GM19324 (cell line): ENCODE data around the gene BRD3OS.

Source experiments
- ATAC-seq: cut with Tn5 transposase; IDR thresholded peaks from one replicate; pipeline ENCODE4 v1.9.1; 2021; ENCODE audit warnings: mild to moderate bottlenecking, moderate library complexity; ENCODE audit not compliant: unreplicated experiment, low FRiP score

The BRD3OS gene

DNA sequence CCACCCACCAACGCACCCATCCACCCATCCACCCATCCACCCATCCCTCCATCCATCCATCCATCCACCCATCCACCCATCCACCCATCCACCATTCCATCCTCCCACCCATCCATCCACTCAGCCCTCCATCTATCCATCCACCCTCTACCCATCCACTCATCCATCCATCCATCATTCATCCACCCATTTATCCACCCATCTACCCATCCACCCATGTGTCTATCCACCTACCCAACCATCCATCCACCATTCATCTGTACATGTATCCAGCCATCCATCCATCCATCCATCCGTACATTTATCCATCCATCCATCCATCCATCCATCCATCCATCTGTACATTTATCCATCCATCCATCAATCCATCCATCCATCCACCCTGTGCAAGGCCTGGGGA lies 22.0 kb upstream of the BRD3OS start:
- ATAC-seq: no peak

DNA sequence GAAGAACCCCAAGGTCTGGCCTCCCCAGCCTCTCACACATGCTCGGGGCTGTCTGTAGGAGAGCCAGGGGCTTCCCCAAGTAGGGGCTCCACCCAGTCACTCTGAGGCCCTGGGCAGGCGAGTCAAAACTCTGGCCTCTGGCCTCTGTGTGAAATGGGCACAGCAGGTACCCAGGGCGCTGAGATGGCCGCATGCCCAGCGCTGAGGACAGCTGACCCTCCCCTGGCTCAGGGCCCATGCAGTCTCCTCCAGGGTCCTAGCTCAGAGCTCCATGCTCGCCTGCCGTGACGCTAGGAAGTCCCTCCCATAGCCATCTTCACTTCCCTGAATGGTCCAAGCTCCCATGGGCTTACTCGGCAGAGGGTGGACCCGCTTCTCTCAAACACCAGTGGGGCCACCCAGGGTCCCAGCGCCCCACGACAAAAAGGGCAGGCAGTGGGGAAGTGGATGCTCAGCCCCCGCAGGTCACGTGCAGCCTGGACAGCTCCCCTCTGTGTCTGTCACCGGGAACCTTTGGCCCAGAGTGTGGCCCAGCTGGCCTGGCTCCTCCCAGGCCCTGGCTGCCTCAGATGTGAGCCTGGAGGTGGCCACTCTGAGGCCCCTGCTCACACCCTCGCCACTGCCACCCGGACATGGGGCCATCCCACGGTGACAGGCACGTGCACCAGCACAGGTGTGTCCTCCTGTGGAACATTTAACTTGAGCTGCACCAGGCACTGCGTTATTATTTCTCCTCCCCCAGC lies 21.0 kb upstream of the BRD3OS start:
- ATAC-seq: no peak

DNA sequence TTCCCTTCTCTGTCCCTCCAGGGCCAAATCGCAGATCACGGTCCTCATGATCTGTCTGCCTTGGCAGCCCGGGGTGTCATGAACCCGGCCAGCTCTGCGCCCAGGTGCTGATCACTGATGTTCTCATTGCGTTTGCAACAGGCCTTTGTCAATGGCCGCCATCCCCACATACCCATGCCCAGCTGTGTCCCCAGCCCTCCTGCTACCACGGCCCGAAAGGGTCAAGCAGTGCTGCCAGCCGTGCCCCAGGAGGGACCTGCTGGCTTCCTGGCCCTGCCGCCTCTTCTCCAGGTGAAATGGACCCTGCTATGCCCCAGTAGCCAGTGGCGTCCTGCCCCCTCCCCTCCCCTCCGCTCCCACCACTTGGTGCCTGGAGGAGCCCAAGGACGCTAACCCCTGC lies 20.4 kb upstream of the BRD3OS start:
- no peak for ATAC-seq

DNA sequence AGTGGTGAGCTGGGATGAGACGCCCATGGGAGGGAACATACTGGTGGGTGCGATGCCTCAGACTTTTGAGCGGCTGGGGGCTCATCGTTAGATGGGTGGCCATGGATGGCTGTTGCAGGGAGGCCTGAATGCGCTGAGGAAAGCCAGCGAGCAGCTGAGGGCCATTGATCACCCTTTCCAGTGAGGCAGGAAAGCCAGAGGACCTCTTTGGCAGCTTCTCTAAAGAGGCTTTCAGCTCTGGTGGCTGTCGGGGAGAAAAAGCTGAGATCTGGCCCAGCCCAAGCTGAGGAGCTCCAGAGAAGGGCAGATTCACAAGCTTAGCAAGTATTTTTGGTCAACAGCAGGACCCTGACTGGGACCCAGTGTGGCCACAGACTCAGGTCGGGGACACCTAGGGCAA lies 19.9 kb upstream of the BRD3OS start:
- ATAC-seq: no peak

DNA sequence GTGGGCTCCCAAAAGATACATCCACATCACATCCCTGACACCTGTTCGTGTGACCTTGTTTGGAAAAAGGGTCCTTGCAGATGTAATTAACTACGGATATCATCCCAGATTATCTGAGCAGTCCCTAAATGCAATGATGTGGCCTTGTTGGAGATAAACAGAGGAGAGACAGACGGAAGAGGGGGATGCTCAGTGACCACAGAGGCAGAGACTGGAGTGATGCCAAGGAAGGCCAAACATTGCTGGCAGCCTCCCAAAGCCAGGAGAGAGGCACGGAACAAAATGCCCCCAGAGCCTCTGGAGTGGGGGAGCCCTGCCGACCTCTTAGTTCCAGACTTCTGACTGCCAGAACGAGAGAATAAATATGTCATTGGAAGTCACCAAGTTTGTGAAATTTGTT lies 18.1 kb upstream of the BRD3OS start:
- no peak for ATAC-seq

DNA sequence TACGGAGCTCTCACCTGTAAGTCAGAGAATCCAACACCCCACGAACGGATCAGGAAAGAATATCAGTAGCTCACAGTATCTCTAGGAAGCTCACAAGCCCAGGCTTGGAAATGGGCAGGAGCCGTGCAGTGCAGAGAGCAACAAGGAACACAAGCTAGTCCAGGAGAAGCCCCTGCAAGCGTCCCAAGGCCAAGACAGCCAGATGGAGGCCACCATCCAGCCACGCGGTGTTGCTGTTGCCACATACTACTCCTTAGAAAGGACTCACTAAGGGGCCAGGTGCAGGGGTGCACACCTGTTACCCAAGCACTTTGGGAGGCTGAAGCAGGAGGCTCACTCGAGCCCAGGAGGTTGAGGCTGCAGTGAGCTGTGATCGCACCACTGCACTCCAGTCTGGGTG lies 17.7 kb upstream of the BRD3OS start:
- ATAC-seq: no peak

DNA sequence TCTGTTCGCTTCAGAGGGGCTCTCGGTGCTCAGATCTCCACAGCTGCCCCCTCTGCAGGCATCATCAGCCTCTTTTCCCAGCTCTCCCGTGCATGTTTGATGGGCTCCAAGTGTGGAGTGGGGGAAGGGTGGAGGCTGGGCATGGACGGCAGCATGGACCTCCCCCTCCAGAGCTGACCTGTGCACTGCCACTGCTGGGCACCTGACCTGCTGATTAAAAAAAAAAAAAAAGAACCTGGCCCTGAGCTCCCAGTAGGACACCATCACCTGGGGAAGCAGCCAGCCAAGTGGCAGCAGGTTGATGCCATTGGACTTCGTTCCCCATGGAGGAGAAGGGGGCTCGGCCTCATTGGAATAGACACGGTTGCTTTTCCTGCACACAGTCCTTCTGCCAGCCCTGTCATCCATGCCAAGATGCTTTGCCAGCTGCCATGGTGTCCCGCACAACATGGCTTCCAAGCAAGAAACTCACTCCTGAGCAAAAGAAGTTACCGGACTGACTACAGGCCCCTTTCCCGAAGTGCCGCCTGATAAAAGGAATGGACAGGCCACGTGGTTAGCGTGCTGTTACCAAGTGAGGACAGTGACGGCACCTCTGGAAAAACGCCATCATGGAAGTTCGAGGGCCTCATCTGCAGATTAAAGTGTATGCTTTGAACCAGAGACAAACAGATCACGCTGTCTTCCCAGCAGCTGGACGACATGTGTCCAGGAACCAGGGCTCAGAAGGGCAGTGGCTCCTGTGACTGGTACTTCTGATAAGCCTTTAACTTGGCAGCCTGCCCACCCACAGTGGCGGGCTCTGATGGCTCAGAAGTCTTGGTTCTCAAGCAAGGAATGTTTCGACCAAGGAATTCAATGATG lies 14.7 kb upstream of the BRD3OS start:
- ATAC-seq: no peak

DNA sequence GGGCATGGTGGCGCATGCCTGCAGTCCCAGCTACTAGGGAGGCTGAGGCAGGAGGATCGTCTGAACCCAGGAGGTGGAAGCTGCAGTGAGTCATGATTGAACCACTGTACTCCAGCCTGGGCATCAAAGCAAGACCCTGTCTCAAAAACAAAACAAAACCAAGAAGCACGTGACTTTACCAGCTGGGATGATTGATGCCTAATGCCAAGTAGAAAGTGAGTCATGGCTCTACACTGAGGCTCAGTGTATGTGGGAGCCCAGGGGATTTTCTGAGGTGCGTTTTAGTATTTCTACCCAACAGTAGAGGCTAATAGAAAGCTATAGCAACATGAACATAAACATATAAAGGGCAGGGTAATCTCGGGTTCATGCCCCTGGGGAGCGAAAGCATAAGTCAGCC lies 13.9 kb upstream of the BRD3OS start:
- ATAC-seq: no peak

DNA sequence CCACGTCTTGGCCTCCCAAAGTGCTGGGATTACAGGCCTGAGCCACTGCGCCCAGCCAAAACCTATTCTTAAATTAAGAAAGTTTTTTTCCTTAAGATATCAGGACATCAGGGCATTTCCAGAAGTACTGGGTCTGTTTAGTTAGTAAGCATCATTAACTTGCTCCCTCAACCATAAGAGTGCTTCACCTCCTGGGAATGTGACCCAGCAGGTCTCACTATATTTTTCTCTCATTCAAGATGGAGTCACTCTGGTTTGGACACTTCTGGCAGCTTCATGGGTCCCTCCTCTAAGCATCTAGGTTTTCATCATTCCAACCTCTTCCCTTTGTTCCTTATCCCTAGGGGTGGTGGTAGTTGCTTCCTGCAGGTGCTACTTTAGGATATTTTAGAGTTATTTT lies 10.3 kb upstream of the BRD3OS start:
- ATAC-seq: no peak

DNA sequence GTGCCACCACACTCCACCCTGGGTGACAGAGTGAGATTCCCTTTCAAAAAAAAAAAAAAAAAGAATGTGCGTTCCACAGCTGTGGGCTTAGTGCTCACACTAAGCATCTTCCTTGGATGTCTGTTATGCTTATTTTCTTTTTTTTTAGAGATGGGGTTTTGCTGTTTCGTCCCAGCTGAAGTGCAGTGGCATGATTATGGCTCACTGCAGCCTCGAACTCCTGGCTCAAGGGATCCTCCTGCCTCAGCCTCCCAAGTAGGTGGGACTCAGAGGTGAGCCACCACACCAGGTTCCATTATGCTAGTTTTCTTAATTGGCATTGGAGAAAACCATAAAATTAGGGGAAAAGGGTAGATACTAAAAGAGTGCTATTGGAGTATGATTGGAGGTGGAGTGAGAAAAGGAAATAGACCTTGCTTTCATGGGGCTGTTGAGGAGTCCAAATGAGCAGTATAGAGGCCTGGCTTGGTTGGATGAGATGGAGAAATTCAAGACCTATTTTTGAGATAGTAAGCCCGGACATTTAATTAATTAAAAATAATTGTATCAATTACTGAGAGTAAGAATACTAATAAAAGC lies 978 bp upstream of the BRD3OS start:
- ATAC-seq: no peak

DNA sequence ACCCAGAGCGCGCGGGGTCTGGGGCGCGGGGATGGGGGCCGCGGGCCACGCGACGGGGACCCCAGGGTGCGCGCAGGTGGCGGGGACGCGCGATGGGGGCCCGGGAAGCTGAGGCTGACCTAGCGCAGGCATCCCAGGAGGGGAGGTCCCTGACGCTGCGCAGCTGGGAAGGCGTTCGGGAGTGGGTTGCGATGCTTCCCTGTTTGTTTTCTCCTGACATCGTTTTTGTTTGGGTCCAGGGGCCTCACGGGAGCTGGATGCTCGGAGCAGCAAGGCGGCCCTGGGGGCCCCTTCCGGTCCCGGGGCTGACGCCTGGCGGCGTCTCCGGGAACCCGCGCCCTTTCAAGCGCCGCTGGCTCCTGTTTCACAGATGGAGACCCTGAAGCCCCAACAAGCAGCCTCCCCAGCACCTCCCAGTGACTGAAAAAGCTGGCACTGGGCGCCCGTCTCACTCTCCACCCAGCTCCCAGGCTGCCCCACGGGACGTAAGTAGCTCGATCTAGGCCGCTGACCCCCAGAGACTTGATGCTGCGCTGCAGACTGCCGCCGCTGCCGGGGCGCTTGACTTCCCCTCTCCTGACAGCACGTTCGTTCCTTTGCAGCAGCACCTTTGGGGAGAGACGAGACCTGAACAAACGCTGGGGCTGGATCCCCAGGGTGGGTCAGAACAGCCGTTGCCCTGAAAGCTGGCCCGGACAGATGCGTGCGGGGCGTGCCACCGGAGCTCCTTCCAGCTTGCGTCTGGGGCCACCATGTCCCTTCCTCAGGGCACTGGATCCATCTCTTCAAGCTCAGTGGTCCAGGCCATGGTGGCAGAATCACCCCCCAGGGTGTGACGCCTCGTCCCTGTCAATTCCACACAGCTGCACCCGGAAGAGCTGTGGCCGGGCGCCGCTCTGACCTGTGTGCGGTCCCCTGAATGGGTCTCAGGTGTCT lies 593 bp downstream of the BRD3OS start:
- ATAC-seq: peak; percentile 26

DNA sequence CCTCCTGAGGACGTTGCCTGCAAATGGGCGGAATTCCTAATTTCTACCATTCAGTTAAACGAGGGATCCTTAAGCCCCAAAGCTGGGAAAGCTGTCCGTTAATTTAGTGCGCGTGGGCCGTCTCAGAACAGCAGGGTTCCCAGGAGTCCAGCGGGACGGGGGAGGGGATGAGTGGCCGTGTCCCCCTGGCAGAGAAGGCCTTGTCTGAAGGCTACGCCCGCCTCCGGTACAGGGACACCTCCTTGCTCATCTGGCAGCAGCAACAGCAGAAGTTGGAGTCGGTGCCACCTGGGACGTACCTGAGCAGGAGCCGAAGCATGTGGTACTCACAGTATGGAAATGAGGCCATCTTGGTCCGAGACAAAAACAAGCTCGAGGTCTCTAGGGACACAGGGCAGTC lies 1.3 kb downstream of the BRD3OS start:
- no peak for ATAC-seq

DNA sequence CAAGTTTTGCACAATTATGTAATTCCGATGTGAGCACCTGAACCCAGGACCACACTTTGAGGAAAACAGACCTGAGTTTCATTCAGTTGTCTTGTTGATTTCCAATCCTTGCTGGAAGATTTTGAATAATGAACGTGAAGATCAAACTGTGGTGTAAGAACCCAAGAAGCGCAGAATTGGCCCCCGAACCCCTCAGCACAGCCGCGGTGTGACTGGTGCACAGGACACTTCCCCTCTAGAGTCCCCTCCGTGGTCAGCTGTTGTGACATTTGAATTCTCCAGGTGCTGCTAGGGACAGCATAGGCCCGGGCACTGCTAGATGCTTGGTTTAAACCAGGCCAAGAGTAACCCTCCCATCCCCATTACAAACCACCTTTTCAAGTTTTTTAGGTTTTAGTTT lies 1.7 kb downstream of the BRD3OS start:
- ATAC-seq: no peak

DNA sequence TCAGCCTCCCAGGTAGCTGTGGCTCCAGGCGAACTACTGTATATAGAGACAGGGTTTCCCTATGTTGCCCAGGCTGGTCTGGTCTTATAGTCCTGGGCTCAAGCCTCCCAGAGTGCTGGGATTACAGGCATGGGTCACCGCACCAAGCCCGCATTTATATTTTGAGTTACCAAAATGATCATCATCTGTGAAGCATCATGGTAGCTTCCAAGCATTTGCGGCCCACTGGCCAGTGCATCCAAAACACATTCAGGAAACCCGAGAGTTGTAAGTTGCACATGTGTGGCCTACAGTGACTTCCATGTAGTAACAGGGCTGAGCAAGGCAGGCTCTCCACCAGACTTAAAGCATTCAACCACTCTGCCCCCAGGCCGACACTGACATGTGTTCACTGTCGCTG lies 2.3 kb downstream of the BRD3OS start:
- no peak for ATAC-seq

DNA sequence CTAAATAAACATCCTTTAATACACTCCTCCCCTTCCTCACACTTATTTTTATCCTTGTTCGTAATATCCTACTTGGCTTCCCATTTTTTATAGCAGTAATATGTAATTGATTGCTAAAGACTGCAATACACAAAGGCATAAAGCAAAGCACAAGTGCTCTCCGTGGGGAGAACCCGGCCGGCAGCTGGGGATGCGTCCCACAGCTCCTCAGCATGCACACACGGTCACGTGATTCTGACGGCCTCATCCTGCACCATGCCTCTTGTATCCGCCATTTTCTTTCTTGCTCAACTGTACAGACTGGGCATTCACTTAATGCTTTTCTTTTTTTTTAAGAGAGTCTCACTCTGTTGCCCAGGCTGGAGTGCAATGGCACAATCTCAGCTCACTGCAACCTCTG lies 2.8 kb downstream of the BRD3OS start:
- no peak for ATAC-seq

DNA sequence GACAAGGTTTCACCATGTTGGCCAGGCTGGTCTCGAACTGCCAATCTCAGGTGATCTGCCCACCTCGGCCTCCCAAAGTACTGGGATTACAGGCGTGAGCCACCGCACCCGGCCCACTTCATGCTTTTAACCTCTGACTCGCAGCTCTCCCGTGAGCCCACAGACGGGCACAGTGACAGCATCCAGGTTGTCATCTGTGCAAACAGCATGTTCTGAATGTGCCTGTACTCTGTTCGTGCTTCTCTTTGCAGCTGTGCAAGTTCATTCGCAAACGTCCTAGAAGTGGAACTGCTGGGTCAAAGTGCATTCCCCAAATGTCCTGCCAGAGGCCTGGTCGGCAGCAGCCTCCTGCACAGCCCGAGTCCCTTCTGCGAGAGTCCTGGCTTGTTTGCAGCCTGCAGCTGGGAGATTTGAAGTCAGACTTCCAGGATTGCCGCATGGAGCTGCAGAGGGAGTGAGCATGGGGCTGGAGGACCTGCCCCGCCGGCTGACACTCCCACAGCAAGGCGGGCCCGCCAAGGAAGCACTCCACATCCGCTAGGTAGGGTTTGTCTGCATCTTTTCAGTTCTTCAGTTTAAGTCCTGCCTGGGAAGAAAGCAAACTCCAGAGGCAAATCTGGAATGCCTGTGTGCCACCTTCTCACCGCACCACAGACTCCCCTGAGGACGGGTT lies 3.4 kb downstream of the BRD3OS start:
- no peak for ATAC-seq

DNA sequence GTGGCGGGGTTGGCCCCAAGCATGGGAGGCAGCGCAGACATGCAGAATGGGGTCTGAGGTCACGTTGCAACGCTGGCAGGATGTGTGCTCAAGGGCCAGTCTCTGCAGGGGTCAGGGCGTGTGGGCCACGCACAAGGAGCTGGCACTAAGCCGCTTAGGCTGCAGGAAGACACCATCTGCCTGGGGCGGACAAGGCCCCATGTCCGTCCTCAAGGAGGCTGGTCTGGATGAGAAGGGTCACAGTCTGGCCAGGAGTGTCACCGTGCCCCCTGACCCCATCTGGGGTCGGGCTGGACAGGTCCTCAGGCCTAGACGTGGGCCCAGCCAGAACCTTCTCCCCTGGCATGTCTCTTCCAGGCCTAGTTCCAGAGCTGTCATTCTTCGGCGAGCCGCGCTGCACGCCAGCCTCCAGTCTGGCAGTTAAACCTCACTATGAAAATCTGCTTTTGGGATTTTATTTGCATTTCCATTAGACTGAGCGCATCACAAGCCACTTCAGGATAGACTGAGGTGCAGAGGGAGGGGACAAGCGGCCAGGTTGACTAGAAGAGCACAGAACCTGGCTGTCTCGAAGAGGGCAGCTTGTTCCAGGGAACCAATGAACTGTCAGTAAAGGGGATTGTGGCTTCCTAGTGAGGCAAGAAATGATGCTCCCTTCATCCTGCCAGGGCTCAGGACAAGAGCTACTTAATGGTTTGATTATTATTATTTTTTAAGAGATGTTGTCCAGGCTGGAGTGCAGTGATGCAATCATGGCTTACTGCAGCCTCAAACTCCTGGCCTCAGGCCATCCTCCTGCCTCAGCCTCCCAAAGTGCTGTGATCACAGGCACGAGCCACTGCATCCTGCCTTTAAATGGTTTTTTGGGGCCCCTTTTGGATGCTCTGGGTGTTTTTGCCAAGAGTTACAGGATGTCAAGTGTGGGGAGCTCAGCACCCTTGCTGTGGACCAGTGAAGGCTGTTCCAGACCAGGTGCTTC lies 4.3 kb downstream of the BRD3OS start:
- ATAC-seq: no peak

DNA sequence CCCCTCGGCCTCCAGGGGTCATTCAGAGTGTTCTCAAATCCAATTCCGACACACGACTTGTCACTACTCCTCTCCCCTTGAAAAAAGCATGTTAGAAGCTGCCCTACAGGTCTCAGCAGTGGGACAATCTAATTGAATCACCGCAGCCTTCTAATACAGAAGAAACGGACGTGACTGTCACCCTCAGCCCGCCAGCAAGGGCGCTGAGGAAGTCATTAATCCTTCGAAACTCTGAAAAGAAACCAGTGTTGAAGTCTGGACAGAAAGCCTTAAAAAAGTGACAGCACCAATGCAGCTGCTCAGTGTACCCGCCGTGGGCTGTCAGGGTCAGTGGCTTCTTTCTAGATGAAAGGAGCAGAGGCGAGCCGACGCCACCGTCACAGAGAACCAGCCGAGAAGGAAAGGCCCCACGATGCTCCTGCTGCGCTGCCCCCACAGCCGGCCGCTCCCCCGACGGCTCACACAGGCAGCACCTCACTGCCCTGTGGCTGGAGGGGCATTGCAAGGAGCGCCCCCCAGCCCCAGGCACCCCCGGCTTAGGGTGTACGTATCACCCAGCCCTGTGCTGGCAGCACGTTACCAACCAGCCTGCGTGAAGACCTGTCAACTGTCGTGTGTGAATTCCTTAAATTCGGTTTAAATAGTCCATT lies 5.7 kb downstream of the BRD3OS start:
- no peak for ATAC-seq
